ENCODE measurements around the gene TSPAN18. TPM values are rescaled to one million over a fixed set of nuclear protein-coding genes. Genes with fewer than 3 reads are reported as not detected.

The TSPAN18 gene
- total RNA-seq, 1 experiment from 2014 or later, result 2.8 TPM

DNA sequence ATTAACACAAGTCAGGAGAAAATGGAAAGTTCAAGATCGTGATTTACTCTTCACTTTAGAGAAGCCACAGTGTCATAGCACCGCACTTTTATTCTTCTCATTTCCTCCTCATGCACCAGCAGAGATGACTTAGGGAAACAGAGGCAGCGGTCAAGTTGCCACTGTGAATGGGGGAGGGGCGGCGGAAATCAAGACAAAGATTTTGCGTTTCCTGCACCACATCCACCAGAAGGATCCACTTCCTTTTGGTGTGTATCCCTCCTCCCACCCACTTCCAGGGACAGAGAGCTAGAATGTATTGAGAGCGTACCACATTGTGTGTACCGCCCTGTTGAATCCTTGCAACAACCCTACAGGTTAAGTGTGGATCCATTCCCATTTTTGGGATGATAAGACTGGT, 21.8 kb downstream of the TSPAN18 start:
- no peak for TF ChIP-seq EZH2 (IDR thresholded peaks at IDR 0.05; ENCODE audit: borderline replicate concordance, low read depth, low read length, poor library complexity, severe bottlenecking)
- TF ChIP-seq, protein P1, sequence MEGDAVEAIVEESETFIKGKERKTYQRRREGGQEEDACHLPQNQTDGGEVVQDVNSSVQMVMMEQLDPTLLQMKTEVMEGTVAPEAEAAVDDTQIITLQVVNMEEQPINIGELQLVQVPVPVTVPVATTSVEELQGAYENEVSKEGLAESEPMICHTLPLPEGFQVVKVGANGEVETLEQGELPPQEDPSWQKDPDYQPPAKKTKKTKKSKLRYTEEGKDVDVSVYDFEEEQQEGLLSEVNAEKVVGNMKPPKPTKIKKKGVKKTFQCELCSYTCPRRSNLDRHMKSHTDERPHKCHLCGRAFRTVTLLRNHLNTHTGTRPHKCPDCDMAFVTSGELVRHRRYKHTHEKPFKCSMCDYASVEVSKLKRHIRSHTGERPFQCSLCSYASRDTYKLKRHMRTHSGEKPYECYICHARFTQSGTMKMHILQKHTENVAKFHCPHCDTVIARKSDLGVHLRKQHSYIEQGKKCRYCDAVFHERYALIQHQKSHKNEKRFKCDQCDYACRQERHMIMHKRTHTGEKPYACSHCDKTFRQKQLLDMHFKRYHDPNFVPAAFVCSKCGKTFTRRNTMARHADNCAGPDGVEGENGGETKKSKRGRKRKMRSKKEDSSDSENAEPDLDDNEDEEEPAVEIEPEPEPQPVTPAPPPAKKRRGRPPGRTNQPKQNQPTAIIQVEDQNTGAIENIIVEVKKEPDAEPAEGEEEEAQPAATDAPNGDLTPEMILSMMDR (conservative IDR thresholded peaks at IDR 0.05; ENCODE audit: low read depth, low read length), result no peak
- Histone ChIP-seq H3K27ac (ENCODE audit: low read depth, low read length, poor library complexity, severe bottlenecking) (no peak overlapping the region), H3K4me1 (ENCODE audit: insufficient read depth, low read length, poor library complexity, severe bottlenecking) (peaks cover 3% of the 10 kb centered on the region), H3K4me3 (ENCODE audit: low read depth, low read length, poor library complexity, severe bottlenecking) (no peak overlapping the region), H3K9me3 (ENCODE audit: low read depth, low read length, poor library complexity, severe bottlenecking) (no peaks in the 10 kb centered on the region), H3K36me3 (ENCODE audit: insufficient read depth, low read length, poor library complexity, severe bottlenecking) (no peaks in the 10 kb centered on the region), H3K27me3 (replicated peaks; ENCODE audit: insufficient read depth, low read depth, low read length, poor library complexity) (no peaks in the 10 kb centered on the region)
- intact Hi-C loops (cut with micrococcal nuclease; ENCODE audit: unreplicated experiment), result no loop called here
- ChIA-PET POLR2A (ENCODE audit: low non-redundant PET) (no interaction called here), CTCF (no interaction called here)
- BruUV-seq (replicated peaks), result no TSS peak
- no peak for DNase-seq (ENCODE audit: low spot score)

- Histone ChIP-seq H3K36me3 (ENCODE audit: insufficient read depth, low read length, poor library complexity, severe bottlenecking) (no peaks in the 10 kb centered on the region), H3K27me3 (replicated peaks; ENCODE audit: insufficient read depth, low read depth, low read length, poor library complexity) (no peaks in the 10 kb centered on the region), H3K4me3 (ENCODE audit: low read depth, low read length, poor library complexity, severe bottlenecking) (no peak overlapping the region), H3K27ac (ENCODE audit: low read depth, low read length, poor library complexity, severe bottlenecking) (no peak overlapping the region), H3K4me1 (ENCODE audit: insufficient read depth, low read length, poor library complexity, severe bottlenecking) (peaks cover 9% of the 10 kb centered on the region), H3K9me3 (ENCODE audit: low read depth, low read length, poor library complexity, severe bottlenecking) (no peaks in the 10 kb centered on the region)
- BruUV-seq (replicated peaks), result no TSS peak
- ChIA-PET CTCF (no interaction called here), POLR2A (ENCODE audit: low non-redundant PET) (no interaction called here)
- no peak for DNase-seq (ENCODE audit: low spot score)
- TF ChIP-seq, protein P1 (conservative IDR thresholded peaks at IDR 0.05; ENCODE audit: low read depth, low read length), result no peak
- TF ChIP-seq EZH2 (IDR thresholded peaks at IDR 0.05; ENCODE audit: borderline replicate concordance, low read depth, low read length, poor library complexity, severe bottlenecking), result no peak
- intact Hi-C loops (cut with micrococcal nuclease; ENCODE audit: unreplicated experiment), result no loop called here
Measured at GRCh38 chr11:44749189-44749588, 22.4 kb downstream of the TSPAN18 start.

DNA sequence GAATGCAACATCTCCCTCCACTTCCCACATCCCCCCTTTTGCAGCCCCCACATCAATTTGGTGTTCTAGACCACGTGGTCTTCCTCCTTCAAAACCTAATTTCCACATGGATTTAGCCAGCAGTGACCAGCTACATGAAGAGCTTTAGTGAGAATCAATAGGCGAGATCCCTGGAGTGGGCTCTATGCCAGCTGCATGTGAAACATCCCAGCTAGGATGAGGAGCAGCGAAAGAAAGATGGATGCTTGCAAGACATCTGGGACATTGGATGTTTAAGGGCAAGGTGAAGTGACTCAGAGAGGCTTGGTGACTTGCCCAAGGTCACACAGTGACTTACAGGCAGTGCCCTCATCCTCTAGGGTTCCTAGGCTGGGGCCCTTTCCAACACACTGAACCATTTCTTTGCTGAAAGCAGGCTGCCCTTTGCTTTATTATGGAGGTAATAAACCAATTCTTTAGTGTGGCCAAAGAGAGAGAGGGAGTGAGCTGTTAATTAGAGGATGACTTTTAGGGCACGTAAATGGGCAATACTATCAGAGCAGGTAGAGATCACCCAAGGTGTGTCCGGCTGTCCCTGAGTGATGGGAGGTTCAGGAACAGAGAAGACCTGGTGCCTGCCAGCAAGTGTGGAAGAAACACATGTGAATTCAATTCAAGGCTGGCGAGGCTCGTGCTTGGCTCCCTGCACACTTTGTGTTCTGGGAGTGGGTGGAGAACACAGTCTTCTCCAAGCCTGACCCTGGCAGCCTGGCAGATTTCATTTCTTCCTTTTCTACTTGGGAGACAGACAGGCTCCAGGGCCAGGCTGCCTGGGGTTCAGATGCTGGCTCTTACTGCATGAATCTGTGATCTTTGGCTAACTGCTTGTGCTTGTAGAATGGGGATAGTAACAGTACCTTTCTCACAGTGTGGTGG, 24.0 kb downstream of the TSPAN18 start:
- no peak for DNase-seq (ENCODE audit: low spot score)

More for the DNA sequence above, 24.0 kb downstream of the TSPAN18 start:
- Histone ChIP-seq H3K4me1 (ENCODE audit: insufficient read depth, low read length, poor library complexity, severe bottlenecking) (peaks cover 25% of the 10 kb centered on the region), H3K4me3 (ENCODE audit: low read depth, low read length, poor library complexity, severe bottlenecking) (no peak overlapping the region), H3K27me3 (replicated peaks; ENCODE audit: insufficient read depth, low read depth, low read length, poor library complexity) (no peaks in the 10 kb centered on the region), H3K36me3 (ENCODE audit: insufficient read depth, low read length, poor library complexity, severe bottlenecking) (no peaks in the 10 kb centered on the region), H3K27ac (ENCODE audit: low read depth, low read length, poor library complexity, severe bottlenecking) (no peak overlapping the region), H3K9me3 (ENCODE audit: low read depth, low read length, poor library complexity, severe bottlenecking) (no peaks in the 10 kb centered on the region)
- no TSS peak for BruUV-seq (replicated peaks)
- TF ChIP-seq EZH2 (IDR thresholded peaks at IDR 0.05; ENCODE audit: borderline replicate concordance, low read depth, low read length, poor library complexity, severe bottlenecking), result no peak
- TF ChIP-seq, protein P1 (conservative IDR thresholded peaks at IDR 0.05; ENCODE audit: low read depth, low read length), result no peak
- intact Hi-C loops (cut with micrococcal nuclease; ENCODE audit: unreplicated experiment), result no loop called here
- ChIA-PET CTCF (no interaction called here), POLR2A (ENCODE audit: low non-redundant PET) (no interaction called here)

All from A673 (cell line).